HG03060 (cell line): ENCODE results near the gene OST4.
A peak's percentile ranks its signal among the peaks of the same experiment; 100 is the strongest.

Experiments
- ATAC-seq: cut with Tn5 transposase; IDR thresholded peaks from one replicate; pipeline ENCODE4 v1.9.1; 2021; ENCODE audit warnings: low read depth, moderate number of reproducible peaks; ENCODE audit not compliant: unreplicated experiment

Gene OST4

DNA sequence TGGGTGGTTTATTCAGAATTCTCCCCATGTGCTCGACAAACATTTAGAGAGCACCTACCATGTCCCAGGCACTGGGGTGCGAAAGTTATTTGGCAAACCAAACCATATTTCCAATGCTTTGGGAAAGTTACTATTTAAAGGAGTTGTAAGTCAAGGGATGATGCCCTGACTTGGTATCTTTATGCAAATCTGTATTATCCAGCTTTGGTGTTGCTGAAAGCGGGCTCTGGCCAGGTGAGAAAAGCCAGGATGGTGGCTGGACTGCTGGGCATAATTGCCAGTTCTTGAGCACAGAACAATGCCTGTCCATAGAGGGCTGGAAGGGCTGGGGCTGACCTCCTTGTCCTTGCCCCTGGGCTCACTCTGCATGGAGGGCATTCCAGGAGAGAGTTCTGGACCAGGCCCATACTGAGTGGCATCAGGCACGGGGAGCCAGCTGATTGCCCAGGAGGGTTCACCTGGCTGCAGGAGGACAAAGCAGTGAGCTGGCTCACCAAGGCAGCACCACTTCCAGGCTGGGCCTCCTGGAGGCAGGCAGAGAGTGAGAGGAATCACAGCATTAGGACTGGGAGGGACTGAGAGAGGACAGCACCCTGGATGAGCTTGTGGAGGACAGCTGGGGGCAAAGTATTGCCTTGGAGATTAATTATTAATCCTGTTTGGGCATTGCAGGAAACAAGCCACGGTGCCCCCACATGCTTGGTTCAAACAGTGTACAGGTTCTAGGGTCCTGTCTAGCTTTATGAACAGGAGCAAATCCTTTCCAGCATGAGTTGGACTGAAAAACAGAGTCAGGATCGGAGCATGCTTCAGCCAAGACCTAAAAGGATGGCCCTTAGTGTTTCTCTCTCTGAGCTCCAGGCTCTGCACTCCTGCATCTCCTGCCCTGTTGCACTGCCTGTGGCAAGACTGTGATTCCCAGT, 22.2 kb upstream of the OST4 start:
- no peak for ATAC-seq

DNA sequence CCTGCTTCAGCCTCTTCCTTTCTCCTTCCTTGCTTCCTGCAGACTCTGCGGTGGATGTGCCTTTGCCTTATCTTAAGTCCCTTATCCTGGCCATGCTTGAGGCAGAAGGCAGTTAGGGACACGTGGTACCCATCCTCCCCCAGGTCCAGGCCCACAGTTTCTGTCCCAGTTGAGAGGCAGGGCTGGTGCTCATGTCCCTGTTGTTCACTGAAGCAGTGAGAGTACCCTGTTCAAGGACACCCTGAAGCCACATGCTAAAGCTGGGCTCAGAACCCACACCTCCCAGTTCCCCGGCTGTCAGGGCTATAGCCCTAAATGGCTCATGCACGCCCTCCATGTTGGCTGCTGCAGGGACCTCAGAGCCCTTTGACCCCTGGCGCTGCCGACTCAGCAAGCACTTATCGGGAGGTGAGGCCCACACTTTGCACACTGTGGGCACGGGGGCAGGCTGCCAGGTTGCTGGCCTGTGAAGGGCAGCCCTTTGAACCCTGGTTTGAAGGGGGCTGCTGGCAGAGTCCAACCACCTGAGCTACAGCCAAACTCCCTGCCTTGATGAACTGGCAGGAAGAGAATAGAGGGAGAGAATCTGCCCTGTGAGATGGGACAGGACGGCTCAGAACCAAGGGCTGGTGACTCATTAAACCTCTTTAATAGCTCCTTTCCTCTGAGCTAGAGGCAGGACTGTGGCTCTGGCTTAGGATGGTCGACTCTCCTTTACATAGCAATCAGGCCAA, 21.4 kb upstream of the OST4 start:
- ATAC-seq, result no peak

DNA sequence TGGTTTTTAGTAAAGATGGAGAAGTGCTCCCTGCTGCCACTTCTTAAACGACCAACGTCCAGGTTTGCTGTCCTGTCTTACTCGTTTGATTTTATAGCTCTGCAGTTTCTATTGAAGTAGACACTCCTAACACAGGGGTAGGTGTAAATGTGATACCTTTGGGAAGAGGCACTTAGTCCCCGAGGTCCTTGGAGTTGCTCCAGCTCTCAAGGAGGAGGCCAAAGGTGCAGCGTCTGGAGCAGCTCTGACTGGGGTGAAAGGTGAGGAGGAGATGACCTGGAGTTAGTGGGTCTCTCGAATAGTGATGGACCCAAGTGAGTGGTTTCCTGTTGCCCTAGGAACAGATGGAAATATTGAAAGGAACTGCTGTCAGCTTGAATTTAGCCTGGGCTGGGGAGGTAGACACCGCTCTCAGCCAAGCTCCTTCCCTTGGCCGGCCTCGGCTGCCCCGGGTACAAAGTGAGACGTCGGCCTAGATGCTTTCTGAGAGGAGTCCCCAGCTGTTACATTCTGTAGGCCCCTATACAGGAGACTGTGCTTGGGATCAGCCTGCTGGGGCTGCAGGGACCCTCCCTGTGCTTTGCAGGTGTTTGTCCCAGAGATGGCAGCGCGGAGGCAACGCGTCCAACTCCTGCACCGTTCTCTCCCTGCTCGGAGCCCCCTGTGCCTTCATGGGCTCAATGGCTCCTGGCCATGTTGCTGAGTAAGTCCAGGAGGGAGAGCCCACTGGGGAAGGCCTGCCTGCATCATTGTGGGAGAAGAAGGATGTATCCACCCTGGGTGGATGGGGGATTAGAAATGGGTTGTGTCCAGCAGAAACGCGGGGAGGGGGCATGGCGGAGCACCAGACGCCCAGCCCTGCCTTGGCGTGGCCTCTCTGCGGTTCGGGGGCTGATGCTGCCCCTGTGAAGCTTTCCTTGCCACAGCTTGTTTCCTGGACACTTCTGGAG, 20.6 kb upstream of the OST4 start:
- no peak for ATAC-seq

DNA sequence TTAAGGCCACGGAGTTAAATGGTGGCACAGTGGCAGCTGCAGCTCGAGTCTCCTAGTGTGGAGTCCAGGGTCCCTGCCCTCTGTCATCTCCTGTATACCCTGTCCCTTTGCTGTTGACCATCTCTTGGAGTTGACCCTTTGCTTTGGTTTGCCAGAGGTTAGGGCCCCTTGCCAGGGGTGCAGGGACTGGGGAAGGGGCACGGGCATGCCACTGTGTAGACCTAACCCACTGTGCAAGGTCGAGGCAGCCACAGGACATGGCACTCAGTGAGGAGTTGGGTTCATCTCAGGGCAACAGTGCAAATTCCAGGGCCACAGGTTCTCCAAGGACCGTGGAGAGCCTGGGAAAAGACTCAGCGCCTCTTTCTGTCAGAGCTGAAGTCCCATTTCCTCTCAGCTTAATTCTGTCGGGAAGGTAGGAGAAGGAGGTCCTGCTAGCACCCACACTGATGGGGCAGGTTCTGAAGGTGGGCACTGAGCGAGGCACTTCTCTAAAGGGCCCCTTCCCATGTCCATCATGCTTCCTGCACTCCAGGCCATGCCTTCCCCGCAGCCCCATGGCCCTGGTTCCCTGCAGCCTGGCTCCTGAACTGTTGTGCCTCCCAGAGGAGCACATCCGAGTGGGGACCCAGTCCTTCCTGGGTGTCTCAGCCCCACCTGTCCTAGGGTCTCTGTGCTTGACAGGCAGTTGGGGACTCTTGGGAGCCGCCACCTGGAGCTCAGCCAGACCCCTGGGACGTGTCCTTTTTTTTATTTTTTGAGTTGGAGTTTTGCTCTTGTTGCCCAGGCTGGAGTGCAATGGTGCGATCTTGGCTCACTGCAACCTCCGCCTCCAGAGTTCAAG, 17.9 kb upstream of the OST4 start:
- no peak for ATAC-seq

DNA sequence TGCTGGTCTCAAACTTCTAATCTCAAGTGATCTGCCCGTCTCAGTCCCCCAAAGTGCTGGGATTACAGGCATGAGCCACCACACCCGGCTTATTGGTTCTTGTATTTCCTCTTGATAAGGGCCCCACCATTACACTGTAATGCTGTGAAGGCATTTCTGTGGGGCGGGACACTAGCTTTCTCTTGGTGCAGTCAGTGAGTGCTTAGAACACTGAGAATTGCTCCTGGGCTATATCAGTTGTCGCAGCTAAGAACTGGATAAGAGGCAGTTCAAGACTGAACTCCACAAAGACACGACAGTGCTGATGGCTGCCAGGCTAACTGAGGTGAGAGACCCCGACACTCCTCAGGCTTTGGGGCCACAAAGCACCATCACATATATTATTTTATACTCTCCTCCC, 17.2 kb upstream of the OST4 start:
- ATAC-seq, result no peak

DNA sequence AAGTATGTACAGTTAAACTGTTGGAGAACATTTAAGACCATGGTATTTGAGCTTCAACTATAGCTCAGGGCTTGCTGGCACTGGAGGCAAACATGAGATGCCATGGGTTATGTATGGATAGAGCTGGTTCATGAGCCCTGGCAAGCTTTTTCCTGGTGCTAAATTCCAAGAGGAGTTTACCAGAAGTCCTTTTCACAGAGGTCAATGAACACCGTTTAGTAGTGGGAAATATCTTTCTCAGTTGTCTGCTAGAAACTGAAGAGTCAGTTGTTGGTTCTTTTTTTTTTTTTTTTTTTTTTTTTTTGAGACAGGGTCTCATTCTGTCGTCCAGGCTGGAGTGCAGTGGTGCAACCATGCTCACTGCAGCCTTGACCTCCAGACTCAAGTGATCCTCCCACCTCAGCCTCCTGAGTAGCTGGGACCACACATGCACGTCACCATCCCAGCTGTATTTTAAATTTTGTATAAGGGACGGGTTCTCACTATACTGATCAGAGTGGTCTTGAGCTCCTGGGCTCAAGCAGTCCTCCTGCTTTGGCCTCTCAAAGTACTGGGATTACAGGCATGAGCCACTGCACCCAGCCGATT, 16.5 kb upstream of the OST4 start:
- ATAC-seq, result no peak

DNA sequence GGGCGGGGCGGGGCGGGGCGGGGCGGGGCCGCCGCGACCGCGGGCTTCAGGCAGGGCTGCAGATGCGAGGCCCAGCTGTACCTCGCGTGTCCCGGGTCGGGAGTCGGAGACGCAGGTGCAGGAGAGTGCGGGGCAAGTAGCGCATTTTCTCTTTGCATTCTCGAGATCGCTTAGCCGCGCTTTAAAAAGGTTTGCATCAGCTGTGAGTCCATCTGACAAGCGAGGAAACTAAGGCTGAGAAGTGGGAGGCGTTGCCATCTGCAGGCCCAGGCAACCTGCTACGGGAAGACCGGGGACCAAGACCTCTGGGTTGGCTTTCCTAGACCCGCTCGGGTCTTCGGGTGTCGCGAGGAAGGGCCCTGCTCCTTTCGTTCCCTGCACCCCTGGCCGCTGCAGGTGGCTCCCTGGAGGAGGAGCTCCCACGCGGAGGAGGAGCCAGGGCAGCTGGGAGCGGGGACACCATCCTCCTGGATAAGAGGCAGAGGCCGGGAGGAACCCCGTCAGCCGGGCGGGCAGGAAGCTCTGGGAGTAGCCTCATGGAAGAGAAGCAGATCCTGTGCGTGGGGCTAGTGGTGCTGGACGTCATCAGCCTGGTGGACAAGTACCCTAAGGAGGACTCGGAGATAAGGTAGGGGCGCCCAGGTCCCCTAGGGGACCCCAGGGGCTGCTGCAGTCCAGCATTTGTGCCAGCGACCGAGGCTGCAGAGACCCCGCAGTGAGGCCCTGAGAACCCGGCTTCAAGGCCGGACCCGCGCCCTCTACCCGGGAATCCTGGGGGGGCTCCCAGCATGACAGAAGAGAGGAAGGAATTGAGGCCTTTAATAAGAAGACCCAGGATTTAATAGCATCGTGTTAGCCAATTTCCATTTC, 15.5 kb upstream of the OST4 start, which contains the start of gene KHK:
Gene KHK (plus strand): TSS at position 49 of the 870 bp plus-strand sequence. CDS start 488 bp downstream, at position 537.
- ATAC-seq, result no peak

DNA sequence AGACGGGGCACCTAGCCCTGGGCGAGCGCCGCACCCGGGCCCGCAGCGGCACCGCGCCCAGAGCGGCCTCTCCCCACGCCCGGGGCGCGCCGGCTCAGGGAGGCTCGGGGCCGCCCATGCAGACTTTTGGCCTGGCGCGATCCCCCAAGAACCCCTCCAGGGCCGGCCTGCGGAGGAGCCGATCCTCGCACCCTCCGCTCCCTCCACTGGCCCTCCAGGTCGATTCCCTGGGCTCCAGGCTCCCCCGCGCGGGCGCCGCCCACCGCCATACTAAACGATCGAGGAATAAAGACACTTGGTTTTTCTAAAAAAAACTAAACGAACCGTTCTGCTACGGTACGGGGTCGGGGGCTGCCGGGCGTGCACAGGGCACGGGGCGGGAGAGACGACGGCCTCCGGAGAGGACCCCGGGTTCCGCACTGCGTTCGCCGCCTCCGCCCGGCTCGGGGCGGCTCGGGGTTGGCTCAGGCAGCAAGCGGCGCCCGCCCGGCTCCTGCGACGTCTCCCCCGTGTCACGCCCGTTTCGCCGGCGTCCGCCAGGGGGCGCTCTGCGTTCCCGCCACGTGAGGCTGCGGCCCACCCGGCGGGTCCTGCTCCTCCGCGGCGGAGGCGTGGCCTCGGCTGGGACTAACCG, 14.8 kb upstream of the OST4 start:
- ATAC-seq, result peak; percentile 57

DNA sequence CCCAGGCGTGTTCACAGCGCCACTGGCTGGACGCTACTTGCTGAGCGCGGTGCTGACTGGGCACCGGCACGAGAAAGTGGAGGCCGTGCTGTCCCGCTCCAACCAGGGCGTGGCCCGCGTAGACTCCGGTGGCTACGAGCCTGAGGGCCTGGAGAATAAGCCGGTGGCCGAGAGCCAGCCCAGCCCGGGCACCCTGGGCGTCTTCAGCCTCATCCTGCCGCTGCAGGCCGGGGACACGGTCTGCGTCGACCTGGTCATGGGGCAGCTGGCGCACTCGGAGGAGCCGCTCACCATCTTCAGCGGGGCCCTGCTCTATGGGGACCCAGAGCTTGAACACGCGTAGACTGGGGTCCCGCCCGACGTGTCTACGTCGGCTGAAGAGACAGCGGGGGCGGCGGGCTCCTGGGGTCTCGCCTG, 14.2 kb upstream of the OST4 start:
- ATAC-seq, result no peak

DNA sequence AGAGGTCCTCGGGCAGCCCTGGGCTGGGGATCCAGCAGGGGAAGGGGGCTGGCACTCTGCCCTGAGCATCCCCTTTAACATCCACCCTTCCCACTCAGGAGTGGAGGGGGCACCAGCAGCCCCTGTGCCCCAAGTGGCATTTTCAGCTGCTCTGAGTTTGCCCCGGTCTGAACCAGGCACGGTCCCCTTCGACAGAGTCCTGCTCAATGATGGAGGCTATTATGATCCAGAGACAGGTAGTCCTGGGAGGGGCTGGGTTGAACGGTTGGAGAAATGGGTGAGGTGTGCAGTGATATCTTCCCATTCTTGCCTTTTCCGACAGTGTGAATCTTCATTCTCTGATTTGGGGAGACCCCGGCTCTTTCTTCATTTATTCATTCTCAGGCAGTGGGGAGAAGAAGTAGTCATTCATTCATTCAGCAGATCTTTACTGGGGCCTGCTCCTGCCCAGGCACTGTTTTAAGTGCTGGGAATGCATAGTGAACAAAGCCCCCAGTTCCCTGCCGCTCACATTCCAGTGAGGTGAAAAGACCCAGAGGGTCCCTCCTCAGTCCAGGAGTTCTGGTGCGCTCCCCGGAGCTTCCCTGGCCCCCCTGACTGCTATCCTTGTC, 13.7 kb upstream of the OST4 start:
- ATAC-seq, result no peak

DNA sequence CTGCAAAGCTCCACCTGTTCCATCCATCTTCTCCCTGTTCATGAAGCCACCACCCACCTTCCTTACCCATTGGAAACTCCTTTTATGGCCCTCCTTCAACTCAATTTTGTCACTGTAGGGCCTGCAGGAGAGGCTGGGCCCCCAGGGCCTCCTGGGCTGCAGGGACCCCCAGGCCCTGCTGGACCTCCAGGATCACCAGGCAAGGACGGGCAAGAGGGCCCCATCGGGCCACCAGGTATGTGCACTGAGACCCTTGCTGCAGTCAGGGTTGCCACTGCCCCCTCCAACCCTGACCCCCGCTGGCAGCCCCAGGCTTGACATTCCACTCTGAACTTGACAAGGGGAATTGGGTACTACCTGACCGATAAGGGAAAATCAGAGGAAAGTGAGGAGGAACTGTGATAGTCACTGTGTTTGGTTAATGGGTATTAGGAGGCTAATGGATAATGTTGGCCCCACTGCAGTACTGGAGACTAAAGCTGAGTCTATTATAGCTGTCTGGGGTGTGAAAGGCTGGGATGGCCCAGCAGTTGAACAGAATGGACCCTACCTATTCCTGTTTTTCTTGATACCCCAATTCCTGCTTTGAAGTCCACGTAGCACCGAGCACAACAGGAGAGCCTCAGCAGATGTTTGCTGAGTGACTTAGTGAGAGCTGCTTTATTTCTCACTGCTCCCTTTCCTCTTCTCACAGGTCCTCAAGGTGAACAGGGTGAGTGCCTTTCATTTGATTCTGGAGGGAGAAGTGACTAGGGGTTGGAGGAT, 13.0 kb upstream of the OST4 start:
- ATAC-seq, result no peak

DNA sequence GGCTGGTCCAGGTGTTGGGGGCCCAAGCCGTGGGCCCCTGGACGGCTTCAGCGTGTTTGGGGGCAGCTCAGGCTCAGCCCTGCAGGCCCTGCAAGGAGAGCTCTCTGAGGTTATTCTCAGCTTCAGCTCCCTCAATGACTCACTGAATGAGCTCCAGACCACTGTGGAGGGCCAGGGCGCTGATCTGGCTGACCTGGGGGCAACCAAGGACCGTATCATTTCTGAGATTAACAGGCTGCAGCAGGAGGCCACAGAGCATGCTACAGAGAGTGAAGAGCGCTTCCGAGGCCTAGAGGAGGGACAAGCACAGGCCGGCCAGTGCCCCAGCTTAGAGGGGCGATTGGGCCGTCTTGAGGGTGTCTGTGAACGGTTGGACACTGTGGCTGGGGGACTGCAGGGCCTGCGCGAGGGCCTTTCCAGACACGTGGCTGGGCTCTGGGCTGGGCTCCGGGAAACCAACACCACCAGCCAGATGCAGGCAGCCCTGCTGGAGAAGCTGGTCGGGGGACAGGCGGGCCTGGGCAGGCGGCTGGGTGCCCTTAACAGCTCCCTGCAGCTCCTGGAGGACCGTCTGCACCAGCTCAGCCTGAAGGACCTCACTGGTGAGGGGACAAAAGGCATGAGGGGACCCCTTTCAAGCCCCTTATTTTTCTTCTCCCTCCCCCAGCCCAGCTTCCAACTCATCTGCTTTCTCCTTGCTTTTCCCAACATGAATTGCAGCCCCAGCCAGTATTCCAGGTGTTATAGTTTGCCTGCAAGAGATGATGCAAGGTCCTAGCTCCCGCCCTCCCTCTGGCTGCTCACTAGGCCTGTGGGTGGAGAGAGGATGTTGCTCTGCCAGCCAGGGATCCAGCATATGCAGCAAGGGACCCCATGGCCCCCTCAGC, 12.2 kb upstream of the OST4 start:
- ATAC-seq, result no peak

DNA sequence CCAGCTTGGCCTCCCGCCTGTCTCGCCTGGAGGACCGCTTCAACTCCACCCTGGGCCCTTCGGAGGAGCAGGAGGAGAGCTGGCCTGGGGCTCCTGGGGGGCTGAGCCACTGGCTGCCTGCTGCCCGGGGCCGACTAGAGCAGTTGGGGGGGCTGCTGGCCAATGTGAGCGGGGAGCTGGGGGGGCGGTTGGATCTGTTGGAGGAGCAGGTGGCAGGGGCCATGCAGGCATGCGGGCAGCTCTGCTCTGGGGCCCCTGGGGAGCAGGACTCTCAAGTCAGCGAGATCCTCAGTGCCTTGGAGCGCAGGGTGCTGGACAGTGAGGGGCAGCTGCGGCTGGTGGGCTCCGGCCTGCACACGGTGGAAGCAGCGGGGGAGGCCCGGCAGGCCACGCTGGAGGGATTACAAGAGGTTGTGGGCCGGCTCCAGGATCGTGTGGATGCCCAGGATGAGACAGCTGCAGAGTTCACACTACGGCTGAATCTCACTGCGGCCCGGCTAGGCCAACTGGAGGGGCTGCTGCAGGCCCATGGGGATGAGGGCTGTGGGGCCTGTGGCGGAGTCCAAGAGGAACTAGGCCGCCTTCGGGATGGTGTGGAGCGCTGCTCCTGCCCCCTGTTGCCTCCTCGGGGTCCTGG, 11.4 kb upstream of the OST4 start:
- ATAC-seq, result no peak

DNA sequence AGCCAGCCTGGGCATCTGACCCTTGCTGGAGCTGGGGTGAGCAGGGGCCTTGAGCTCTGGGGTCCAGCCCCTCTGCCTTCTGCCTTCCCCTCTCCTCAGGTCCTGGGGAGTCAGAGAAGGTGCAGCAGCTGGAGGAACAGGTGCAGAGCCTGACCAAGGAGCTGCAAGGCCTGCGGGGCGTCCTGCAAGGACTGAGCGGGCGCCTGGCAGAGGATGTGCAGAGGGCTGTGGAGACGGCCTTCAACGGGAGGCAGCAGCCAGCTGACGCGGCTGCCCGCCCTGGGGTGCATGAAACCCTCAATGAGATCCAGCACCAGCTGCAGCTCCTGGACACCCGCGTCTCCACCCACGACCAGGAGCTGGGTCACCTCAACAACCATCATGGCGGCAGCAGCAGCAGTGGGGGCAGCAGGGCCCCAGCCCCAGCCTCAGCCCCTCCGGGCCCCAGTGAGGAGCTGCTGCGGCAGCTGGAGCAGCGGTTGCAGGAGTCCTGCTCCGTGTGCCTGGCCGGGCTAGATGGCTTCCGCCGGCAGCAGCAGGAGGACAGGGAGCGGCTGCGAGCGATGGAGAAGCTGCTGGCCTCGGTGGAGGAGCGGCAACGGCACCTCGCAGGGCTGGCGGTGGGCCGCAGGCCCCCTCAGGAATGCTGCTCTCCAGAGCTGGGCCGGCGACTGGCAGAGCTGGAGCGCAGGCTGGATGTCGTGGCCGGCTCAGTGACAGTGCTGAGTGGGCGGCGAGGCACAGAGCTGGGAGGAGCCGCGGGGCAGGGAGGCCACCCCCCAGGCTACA, 10.7 kb upstream of the OST4 start:
- no peak for ATAC-seq

DNA sequence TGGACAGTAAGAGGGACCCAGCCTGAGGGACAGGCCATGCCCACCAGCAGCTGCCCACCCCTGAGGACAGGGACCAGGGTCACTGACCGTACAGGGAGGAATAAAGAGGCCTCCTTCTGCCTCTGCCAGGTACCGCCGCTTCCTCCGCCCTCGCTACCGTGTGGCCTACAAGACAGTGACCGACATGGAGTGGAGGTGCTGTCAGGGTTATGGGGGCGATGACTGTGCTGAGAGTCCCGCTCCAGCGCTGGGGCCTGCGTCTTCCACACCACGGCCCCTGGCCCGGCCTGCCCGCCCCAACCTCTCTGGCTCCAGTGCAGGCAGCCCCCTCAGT, 9.1 kb upstream of the OST4 start:
- no peak for ATAC-seq
